Tongue (tissue), 2 donors: ENCODE results near the gene CEMIP. TPM values are rescaled to one million over a fixed set of nuclear protein-coding genes. Genes with fewer than 3 reads are reported as not detected.
A peak's percentile ranks its signal among the peaks of the same experiment; 100 is the strongest.

Experiments used
- DNase-seq: peaks from one replicate; pipeline ENCODE4 v3.0.0-alpha.2; 2015
- total RNA-seq: library from RNA; depleted of rRNA; stranded (reverse); fragments of >200 nt; gene quantifications from one replicate; pipeline ENCODE4 v1.2.3, GENCODE V29; 2014

Gene CEMIP, protein sequence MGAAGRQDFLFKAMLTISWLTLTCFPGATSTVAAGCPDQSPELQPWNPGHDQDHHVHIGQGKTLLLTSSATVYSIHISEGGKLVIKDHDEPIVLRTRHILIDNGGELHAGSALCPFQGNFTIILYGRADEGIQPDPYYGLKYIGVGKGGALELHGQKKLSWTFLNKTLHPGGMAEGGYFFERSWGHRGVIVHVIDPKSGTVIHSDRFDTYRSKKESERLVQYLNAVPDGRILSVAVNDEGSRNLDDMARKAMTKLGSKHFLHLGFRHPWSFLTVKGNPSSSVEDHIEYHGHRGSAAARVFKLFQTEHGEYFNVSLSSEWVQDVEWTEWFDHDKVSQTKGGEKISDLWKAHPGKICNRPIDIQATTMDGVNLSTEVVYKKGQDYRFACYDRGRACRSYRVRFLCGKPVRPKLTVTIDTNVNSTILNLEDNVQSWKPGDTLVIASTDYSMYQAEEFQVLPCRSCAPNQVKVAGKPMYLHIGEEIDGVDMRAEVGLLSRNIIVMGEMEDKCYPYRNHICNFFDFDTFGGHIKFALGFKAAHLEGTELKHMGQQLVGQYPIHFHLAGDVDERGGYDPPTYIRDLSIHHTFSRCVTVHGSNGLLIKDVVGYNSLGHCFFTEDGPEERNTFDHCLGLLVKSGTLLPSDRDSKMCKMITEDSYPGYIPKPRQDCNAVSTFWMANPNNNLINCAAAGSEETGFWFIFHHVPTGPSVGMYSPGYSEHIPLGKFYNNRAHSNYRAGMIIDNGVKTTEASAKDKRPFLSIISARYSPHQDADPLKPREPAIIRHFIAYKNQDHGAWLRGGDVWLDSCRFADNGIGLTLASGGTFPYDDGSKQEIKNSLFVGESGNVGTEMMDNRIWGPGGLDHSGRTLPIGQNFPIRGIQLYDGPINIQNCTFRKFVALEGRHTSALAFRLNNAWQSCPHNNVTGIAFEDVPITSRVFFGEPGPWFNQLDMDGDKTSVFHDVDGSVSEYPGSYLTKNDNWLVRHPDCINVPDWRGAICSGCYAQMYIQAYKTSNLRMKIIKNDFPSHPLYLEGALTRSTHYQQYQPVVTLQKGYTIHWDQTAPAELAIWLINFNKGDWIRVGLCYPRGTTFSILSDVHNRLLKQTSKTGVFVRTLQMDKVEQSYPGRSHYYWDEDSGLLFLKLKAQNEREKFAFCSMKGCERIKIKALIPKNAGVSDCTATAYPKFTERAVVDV (N-terminal part only)
- total RNA-seq = 0.82 TPM

DNA sequence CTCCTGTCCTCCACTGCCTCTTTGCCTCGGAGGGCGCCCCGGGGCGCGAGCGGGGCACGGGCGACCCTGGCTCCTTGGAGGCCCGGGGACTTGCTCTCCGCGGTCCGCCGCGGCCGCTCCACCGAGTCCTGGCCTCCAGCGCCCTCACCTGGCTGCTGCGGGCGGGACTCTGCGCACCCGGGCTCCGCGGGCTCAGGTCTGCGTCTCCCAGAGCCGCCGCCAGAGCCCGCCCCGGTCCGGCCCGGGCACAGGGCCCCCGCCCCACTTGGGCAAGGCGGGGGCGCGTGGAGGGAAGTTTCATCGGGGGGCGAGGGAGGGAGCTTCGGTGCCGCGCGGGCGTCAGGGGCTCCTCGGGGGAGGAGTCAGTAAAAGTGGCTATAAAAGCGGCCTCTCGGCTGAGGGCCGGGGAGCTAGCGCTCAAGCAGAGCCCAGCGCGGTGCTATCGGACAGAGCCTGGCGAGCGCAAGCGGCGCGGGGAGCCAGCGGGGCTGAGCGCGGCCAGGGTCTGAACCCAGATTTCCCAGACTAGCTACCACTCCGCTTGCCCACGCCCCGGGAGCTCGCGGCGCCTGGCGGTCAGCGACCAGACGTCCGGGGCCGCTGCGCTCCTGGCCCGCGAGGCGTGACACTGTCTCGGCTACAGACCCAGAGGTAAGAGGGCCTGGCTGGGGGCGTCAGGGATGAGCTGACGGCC is at the start of gene CEMIP:
Gene CEMIP, plus strand, starts transcription at position 407 of the 694 bp plus-strand sequence. CDS start 94,510 bp downstream, outside the sequence.
- peak; percentile 85 for DNase-seq

DNA sequence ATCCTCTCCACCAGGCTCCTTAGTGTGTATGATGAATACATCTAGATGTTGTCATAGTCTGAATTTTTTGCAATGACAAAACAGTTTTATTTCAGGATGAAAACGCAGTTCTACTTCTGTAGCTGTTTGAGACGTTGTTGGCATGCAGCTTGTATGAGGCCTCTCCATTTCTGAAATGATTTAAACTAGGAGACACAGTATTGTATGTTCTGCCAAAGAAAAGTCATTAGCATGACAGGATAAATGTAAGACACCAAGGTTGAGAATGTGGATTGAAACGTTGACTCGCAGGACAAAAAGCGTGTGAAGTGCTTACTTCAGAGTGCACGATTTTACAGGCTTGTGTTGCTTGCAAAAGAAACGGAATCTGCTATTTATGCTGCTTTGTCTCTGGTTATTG is 48.8 kb upstream of the CEMIP start:
- peak; percentile 34 for DNase-seq

DNA sequence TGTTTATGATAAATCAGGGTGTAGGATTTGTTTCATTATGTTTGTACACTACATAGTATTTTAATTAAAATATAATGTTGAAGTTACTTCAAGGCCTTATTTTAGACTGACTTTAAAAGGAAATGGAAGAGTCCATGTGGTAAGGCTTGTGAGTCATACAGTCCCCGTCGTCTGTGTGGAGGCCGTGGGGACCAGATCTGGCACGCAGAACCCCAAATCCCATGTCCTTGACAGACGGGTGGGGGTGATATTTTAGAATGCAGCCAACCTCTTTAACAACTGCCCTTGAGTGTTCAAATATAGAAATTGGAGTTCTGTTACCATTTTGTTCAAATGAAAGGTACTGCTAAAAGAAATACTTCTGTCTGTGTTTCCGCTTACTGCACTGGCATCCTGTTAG is 48.2 kb upstream of the CEMIP start:
- no peak for DNase-seq

DNA sequence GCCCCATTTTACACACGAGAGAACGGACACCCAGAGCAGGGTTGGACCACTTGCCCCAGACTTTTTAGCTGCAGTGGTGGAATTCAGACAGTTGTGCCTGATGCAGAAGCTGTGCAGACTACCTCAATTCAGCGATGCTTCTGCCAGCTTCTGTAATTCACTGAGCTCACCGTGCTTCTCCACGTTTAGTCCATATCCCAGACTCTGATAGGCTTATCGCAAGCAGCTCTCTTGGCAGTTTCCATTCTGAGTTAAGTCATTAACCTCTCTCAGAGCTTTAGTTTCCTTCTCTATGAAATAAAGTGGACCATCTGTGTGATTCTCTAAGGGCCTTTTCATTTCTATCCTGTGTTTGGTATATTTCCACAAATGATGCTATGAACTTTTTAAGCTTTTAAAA is 47.0 kb upstream of the CEMIP start:
- DNase-seq = no peak

DNA sequence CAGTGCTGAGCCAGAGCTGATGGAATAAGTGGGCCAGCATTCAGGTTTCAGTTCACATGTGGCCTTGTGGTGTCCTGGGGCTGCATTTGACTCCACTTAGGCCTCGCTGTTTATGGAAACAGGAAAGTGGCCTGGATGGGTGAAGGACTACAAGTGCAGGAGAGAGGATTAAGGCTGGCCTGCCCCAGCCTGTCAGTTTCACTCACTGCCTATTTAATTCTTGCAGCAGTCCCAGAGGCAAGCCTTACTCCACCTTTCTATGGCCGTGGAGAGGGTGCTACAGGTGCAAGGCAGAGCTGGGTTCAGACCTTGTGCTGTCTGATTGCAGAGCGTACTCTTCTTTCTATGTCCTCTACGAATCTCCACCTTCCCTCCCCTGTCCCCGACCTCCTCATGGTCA is 46.4 kb upstream of the CEMIP start:
- no peak for DNase-seq

DNA sequence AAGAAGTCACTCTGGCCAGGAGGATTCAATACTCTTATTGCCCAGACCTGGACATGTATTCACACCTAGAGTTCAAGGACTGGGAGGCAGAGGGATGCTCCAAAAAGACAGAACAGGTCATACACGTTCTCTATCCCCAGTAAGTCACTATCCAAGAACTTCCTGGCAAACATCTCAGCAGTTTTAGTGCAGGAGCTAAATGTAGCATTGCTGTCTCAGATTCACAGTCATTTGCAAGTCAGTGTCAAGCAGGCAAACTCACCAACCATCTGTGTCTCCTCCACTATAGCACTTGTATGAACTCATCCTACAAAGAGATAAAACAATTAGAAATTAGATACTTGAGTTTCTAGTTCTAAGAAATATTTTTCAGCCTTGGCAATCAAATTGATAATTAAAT is 45.7 kb upstream of the CEMIP start:
- no peak for DNase-seq

DNA sequence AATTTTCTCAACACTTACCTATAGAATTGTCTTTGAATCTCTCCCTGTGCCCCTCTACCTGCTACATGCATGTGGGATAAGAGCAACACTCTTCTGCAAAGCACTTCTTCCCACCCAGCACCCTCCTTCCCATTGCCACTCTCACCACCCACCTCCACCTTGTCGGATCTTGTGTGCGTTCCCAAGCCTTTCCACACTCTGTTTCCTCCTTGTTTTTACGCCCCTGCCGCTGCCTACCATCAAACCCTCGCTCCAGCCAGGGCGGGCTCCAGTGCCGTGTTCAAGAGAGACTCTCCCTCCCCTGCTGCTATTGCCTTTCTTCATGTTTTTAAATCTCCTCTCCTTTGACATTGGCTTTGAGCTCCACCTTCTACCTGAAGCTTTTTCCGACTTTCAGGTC is 43.8 kb upstream of the CEMIP start:
- DNase-seq = no peak

DNA sequence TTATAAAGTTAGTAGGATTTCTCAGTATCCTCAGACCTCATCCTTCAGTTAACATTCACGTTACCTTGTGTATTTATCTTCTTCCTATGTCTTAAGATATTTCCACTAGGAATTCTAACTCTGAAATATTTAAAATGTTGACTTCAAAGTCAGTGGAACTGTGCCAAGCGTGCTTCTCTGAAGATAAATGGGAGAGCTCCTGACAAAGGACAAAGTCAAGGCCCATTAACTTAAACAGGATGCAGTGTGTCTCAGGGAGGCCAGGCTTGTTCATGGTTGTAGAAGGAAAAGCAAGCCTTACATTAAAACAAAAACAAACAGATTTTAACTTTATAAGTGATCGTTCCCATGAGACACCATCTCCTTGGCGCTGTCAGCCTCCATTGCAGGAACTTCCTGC is 42.6 kb upstream of the CEMIP start:
- DNase-seq = no peak

DNA sequence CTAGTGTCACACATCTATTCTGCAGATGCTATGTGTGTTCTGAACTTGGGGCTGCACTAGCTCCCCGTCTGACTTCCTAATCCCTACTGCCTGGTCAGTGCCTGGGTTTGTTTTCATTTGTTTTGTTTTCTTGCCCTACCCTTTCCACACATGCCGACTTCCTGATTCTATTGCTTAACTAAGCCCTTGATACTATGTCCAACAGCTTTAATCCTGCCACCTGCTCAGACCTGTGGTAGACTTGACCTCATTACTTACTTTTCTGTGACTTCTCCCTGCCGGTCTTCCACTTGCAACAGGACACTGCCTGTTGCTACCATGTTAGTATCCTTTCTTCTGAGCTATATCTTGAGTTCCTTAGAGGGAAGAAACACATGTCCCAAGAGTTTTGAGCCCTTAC is 39.3 kb upstream of the CEMIP start:
- DNase-seq = no peak

DNA sequence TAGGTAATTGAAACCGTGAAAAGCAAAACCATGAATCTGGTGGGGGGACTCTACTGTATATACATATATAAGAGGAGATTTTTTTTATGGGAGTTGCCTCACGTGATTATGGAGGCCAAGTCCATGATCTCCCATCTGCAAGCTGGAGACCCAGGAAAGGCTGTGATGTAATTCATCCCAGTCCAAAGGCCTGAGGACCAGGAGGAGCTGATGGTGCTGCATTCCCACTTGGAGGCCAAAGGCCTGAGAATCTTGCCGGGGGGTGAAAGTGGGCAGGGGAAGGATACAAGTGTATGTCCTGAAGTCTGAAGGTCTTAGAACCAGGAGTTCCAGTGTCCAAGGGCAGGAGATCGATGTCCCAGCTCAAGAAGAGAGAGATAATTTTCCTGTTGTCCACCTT is 37.1 kb upstream of the CEMIP start:
- no peak for DNase-seq

DNA sequence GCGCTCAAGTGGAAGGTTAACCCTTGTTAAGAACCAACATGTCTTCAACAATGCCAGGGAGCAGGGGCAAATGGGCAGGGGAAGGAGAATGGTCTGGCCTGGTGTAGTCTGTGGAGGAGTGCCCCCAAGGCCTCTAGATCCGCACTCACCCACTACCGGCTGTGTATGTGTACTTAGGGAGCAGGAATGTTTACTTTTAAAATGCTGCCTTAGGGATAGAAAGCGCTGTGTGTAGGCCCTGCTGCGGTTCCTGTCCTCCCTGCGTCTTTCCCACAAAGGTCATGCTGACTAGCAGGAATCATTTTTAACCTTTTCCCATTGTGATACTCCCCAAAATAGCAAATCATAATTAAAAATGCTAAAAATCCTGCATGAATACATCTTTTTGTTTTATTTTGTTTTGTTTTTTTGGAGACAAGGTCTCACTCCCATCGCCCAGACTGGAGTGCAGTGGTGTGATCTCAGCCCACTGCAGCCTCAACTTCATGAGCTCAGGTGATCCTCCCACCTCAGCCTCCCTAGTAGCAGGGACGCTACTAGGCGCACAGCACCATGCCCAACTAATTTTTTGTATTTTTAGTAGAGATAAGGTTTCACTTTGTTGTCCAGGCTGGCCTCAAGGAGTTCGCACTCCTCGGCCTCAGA is 35.9 kb upstream of the CEMIP start:
- DNase-seq = no peak

DNA sequence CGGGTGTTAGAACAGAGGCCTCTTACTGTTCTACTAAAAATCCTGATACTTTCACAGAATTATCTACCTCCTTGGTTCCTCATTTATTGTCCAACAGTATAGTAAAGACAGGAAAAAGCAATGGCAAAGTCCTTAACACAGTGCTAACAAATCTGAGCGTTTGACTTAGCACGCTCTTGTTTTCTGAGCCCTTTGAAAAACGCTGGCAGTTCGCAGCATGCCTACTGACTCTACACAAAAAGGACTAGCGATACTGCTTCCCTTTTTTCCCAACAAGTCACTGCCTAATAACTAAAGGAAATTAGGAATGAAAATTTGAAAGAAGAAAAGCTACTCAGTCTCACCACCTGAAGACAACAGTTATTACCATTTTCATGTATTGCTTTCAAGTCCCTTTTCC is 34.8 kb upstream of the CEMIP start:
- no peak for DNase-seq

DNA sequence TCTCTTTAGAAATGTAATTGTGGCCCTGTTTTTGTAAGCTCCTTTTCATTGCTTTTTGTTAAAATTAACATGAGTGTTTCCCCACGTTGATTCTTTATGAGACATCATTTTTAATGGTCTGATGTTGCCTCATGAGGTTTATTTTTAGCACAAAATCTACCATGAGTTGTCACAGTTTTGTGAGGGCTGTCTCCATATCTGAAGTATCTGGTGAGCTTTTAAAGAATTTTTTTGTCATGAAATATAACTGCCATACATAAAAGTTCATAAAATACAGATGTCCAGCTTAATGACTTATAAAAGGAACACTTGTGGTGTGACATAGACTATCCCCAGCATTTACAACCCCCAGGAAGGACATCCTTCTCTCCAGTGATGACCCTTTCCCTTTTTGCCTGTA is 34.3 kb upstream of the CEMIP start:
- DNase-seq = no peak

DNA sequence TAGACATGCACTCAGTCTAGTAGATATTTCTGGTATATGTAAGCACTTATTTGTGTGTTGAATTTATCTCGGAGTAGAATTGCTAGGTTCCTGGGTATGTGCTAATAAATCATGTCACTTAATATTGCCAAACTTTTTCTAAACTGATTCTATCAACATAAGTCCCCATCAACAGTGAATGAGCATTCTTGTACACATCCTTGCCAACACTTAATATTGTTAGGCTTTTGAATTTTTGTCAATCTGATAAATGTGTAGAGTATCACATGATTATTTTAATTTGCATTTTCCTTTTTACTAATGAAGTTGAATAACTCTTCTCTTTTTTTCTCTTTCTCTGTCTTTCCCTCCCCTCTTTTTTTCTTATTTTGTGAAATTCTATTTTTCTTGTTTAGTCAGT is 33.3 kb upstream of the CEMIP start:
- DNase-seq = no peak

DNA sequence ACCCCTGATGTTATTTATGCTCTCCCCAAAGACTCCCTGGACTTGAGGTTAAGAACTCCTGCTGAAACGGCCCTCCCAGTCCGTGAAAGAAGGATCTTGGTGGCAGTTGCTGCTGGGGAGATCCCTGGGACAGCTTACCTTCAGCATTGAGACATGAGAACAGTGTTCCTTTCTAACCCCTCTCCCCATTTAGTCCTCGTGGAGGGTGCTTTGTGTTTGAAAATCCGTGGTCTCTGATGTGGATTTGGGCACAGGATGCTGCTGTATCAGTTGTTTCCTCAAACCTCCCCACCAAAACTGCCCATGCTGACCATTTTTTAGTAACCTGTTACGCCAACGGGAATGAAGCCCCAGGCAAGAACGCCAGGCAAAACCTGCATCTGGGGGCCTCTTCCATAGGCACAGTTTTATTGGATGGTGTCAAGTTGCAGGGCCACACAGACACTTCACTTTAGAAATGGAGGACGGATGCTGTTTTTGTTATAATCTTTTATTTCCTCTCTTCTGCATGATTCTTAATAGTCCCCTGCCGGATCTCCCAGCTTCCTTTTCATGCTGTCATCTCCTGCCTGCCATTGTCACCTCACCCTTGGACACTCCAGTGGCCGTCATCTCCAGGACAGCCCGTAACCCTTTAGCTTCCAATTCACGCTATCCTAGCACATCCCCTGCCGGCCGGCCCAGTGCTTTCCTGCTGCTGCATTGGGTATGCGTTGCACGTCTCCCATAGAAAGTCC is 31.7 kb upstream of the CEMIP start:
- DNase-seq = no peak

DNA sequence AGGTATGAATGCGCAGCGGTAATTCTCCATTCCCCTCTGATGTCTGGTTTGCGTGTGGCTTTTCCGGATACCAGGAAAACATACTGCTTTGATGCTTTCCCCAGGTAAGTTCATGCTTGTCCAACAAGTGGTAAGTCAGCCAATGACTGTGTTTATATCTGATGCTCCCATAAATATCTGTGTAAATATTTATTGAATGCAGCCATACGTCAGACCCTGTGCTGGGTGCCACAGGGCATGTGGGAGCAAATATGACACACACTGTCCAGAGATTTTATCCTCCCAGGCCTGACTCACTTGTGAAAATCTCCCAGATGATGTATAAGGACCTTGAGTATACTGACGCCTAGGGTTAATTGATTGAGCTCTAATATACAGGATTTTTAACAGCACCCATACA is 29.6 kb upstream of the CEMIP start:
- no peak for DNase-seq

DNA sequence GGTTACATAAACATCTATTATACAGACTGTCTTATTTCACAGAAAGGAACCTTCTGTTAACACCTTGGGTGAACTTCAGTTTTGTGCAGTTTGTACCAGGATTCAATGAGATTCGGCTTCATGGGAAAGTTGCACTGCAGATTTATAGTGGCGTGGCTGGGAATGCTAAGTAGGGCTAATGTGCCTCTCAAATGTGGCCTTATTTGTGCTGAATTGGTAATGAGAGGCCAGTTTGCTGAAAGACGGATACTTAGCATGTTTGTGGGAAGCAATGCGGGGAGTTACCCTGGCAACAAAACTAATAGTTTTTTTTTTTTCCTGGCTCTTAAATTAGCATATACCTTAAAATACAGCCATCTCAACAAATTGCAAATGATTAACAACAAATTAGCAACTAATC is 28.6 kb upstream of the CEMIP start:
- DNase-seq = peak; percentile 24

DNA sequence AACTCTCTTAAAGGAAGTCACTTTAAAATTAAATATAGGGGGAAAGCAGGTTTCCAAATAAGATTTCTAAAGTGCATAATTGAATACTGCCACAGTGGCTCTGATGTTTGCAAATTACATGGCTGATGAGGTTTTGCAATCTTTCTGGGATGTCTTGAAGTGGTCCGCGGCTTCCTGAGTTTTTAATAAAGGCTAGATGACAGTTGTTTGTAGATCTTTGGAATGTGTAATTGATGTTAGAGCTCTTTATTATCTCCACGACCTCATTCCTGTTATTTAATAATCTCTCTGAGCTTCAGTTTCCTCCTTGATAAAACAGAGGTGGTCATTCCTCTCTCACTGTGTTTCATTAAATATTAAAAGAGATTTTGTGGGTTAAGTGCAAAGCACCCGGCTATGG is 27.0 kb upstream of the CEMIP start:
- DNase-seq = no peak

DNA sequence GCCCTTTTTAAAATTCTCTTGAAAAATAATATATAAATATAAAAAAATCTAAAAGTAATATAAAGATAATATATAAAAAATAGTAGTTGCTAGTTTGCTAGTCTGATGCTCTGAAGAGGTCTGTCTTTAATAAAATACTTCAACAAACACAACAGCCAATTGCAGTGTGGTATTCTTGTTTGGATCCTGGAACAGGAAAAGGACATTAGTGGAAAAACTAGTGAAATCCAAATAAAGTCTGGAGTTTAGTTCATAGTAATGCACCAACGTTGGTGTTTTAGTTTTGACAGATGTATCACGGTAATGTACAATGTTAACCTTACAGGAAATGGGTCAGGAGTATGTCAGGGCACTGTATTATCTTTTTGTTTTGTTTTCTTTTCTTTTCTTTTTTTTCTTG is 26.0 kb upstream of the CEMIP start:
- DNase-seq = no peak

DNA sequence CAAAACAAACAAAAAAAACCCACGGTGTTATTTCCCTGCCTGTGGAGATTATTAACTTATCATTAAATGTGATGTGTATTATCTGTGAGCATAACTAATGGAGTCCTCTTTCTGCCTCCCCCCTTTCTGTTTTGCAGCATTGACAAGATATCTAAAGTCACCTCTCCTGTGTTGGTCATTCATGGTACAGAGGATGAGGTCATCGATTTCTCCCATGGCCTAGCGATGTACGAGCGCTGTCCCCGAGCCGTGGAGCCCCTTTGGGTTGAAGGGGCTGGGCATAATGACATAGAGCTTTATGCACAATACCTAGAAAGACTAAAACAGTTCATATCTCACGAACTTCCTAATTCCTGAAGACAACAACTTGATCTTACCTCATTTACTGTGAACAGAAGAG is 25.2 kb upstream of the CEMIP start:
- DNase-seq = no peak

DNA sequence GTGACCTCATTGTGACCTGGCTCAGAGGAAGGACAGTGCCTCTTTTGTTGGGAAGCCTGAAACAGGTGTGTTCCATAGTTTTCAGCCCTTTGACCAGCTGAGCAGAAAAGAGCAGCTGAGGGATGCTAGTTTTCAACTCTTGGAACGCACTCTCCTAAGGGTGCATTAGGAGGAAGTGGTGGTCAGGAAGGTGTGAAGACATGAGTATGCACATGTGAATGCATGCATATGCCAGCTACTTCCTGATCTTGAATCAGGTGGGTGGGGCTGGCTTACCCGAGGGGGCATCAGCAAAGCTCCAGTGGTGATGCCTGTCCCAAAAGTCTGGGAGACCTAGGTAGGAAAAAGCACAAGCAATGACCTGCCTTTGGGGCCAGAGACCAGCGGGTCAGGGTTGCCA is 23.3 kb upstream of the CEMIP start:
- DNase-seq = no peak
